ENCODE measurements around the gene A2M. TPM values are rescaled to one million over a fixed set of nuclear protein-coding genes. Genes with fewer than 3 reads are reported as not detected.

The A2M gene
- total and polyA plus RNA-seq, 10 of the 15 experiments (the other 5 are each of a cell fraction or from before 2014, with no cell fraction given), result 0.03 to 3.5 (median 0.20) TPM; not detected in 5

- SMC1A ChIA-PET (ENCODE audit: uncharacterized antibody, unreplicated experiment), result no interaction called here
- DNase-seq (ENCODE audit: low read depth, low spot score), result no peak
These were observed 88.3 kb downstream of the A2M start for GRCh38 chr12:9027161-9028059.

More at GRCh38 chr12:9027161-9028059, 88.3 kb downstream of the A2M start:
- Histone ChIP-seq H2AFZ (ENCODE audit: control insufficient read depth, low read depth, low read length) (no peak overlapping the region), H3K4me1 (ENCODE audit: control insufficient read depth, insufficient read depth, low read length) (no peaks in the 10 kb centered on the region), H3K4me2 (ENCODE audit: control insufficient read depth, insufficient read depth) (no peak overlapping the region), H3K27me3 (replicated peaks in 1 of 2; ENCODE audit: control insufficient read depth in 2 of 2, insufficient read depth in 2 of 2, low read length in 1 of 2) (no peaks in the 10 kb centered on the region), H3K27ac (ENCODE audit: control insufficient read depth, insufficient read depth) (no peak overlapping the region), H3K36me3 (ENCODE audit: control insufficient read depth in 2 of 2, insufficient read depth in 2 of 2, low read length in 1 of 2) (no peaks in the 10 kb centered on the region), H3K4me3 (no peak overlapping the region), H3K9ac (ENCODE audit: control insufficient read depth, insufficient read depth, low read length) (no peak overlapping the region), H3K9me3 (replicated peaks; ENCODE audit: control insufficient read depth, insufficient read depth, low read length) (no peaks in the 10 kb centered on the region), H4K20me1 (ENCODE audit: control insufficient read depth, insufficient read depth) (no peaks in the 10 kb centered on the region), H3K79me2 (ENCODE audit: control insufficient read depth, insufficient read depth, low read length) (no peaks in the 10 kb centered on the region)
- POLR2A ChIA-PET, result no interaction called here
- FAIRE-seq (no peak), ATAC-seq (no peak)
- TF ChIP-seq ZBTB40 (IDR thresholded peaks at IDR 0.05; ENCODE audit: borderline replicate concordance) (no peak), RUNX3 (IDR thresholded peaks at IDR 0.05; ENCODE audit: low read length) (0 out of 2 replicates have a peak, but pooled peaks have one; percentile 16), MLLT1 (IDR thresholded peaks at IDR 0.05) (no peak), E2F4 (IDR thresholded peaks at IDR 0.05; ENCODE audit: low read depth, low read length) (no peak), ELK1 (IDR thresholded peaks at IDR 0.05; ENCODE audit: low read depth, low read length) (no peak), SIX5 (IDR thresholded peaks at IDR 0.05; ENCODE audit: low read depth, low read length, severe bottlenecking) (no peak)
- in situ Hi-C loops (cut with MboI), result no loop called here
- BruUV-seq (replicated peaks), result no TSS peak
- CTCF ChIA-PET, result interaction anchor here (0.7 to 1.2 kb wide), 3 partner anchors 10 to 19 kb away, joined by 3 to 4 read pairs (median 3); no protein-coding TSS in a partner anchor
- WGBS (ENCODE audit: insufficient coverage, insufficient replicate concordance, low lambda C conversion rate, missing lambda C conversion rate), result 63% methylated on average over 7 of the region's 7 CpGs
- intact Hi-C loops (cut with micrococcal nuclease; ENCODE audit: unreplicated experiment), result no loop called here
- RAD21 ChIA-PET (ENCODE audit: unreplicated experiment), result interaction anchor here (1.9 kb wide), 1 partner anchor 11 kb away, joined by 6 read pairs; no protein-coding TSS in a partner anchor
